Measurements from ENCODE around the gene NCAN. TPM values are rescaled to one million over a fixed set of nuclear protein-coding genes. Genes with fewer than 3 reads are reported as not detected.

Gene NCAN
- total and polyA plus RNA-seq, 11 donors = not detected

DNA sequence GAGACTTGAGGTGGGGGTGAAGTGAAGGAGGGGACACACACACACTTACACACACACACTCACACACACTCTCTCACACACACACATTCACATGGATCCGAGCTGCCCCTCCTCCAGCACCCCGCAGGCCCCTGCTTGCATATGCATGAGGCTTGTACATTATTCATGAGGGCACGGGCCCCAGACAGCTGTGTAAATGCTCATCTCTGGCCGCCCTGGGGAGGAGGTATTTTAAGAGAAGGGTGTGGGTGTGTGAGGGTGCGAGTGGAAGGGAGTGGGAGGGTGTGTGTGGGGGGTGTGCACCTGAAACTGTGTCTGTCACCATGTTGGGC lies 2.4 kb downstream of the NCAN start:
- no peak for TF ChIP-seq POLR2A (IDR thresholded peaks at IDR 0.05)
- TF ChIP-seq, protein P1, sequence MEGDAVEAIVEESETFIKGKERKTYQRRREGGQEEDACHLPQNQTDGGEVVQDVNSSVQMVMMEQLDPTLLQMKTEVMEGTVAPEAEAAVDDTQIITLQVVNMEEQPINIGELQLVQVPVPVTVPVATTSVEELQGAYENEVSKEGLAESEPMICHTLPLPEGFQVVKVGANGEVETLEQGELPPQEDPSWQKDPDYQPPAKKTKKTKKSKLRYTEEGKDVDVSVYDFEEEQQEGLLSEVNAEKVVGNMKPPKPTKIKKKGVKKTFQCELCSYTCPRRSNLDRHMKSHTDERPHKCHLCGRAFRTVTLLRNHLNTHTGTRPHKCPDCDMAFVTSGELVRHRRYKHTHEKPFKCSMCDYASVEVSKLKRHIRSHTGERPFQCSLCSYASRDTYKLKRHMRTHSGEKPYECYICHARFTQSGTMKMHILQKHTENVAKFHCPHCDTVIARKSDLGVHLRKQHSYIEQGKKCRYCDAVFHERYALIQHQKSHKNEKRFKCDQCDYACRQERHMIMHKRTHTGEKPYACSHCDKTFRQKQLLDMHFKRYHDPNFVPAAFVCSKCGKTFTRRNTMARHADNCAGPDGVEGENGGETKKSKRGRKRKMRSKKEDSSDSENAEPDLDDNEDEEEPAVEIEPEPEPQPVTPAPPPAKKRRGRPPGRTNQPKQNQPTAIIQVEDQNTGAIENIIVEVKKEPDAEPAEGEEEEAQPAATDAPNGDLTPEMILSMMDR (IDR thresholded peaks at IDR 0.05) = no peak

DNA sequence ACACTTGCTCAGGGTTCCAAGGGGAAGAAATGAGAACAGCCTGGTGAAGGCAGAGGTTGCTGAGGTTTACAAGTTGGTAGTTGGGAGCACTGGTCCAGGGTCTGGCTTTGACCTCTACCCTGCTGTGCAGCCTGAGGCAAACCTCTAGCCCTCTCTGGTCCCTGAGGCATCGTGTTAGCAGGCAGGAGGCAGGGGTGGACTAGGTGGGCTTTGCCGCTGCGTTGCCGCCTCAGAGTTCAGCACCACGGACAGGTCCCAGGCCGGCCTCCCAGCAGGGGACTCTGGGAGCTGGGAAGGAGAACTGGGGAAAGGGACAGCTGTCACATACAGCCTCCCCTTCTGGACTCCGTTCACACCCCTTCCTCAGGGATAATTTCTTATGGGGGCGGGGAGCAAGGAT lies 3.1 kb downstream of the NCAN start:
- 0 to 2% (median 1%) methylated on average over 5 to 8 of the region's 8 CpGs for WGBS, 4 donors
- Histone ChIP-seq H3K27ac (no peak overlapping the region), H3K4me1 (no peaks in the 10 kb centered on the region), H3K4me3 (no peak overlapping the region), H3K9me3 (no peaks in the 10 kb centered on the region), H3K27me3 (peaks cover 11 to 60% (median 35%) of the 10 kb centered on the region in 9 donors), H3K36me3 (no peaks in the 10 kb centered on the region)
- DNase-seq = no peak
- ATAC-seq = peak in 3 of 4 donors; percentile 61 to 84 (median 72)
- TF ChIP-seq, protein P1 (IDR thresholded peaks at IDR 0.05) = no peak
- TF ChIP-seq POLR2A (IDR thresholded peaks at IDR 0.05) = no peak
- intact Hi-C loops (cut with DNase I) = no loop called here

More for the DNA sequence above, 2.4 kb downstream of the NCAN start:
- Histone ChIP-seq H3K4me1 (no peaks in the 10 kb centered on the region), H3K27me3 (peaks cover 11 to 66% (median 38%) of the 10 kb centered on the region in 9 donors), H3K9me3 (no peaks in the 10 kb centered on the region), H3K27ac (no peak overlapping the region), H3K4me3 (no peak overlapping the region), H3K36me3 (no peaks in the 10 kb centered on the region)
- DNase-seq (no peak), ATAC-seq (no peak)
- intact Hi-C loops (cut with DNase I) = no loop called here
- 0 to 6% (median 4%) methylated on average over 5 of the region's 5 CpGs for WGBS, 4 donors

DNA sequence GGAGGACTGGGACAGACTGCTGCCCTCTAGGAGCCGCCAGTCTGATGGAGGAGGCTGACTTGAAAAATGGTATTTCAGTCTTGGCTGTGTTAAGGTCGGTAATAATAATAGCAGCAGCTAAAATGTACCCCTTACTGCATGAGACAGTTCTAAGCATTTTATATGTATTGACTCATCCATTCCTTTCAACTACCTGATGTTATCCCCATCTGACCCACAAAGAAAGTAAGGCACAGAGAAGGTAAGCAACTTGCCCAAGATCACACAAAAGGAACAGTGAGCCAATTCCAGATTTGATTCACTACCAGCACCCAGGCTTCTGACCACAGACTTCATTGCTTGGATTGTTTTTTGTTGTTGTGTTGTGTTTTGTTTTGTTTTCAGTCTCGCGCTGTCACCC lies 4.0 kb downstream of the NCAN start:
- WGBS, 4 donors = 74 to 82% (median 75%) methylated on average over 4 of the region's 4 CpGs
- peaks cover 11 to 51% (median 32%) of the 10 kb centered on the region in 9 donors for H3K27me3 ChIP-seq

DNA sequence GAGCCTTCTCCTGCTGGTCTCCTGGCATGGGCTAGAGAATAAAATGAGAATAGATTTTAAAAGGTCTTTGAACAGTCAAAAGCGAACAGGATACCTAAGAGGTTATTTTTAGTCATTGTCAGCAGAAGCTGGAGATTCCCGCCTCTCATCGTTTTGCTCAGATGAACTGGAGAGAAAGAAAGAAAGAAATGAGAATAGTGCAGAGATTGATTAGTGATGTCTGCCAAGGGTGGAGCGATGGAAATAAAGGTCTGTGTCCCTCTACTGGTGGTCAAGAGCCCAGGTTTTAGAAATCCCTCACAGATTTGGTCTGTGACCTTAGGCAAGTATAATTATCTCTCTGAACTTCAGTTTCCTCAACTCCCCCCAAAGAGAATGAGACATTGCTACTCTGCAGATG lies 5.3 kb downstream of the NCAN start:
- TF ChIP-seq, protein P1 (IDR thresholded peaks at IDR 0.05) = no peak
- no peak for TF ChIP-seq POLR2A (IDR thresholded peaks at IDR 0.05)
- H3K9me3 ChIP-seq = no peaks in the 10 kb centered on the region
- no peak overlapping the region for H3K4me3 ChIP-seq
- no peaks in the 10 kb centered on the region for H3K36me3 ChIP-seq
- intact Hi-C loops (cut with DNase I) = no loop called here
- no peaks in the 10 kb centered on the region for H3K4me1 ChIP-seq
- no peak for ATAC-seq
- 51 to 58% (median 52%) methylated on average over 4 of the region's 4 CpGs for WGBS, 4 donors
- H3K27me3 ChIP-seq = peaks cover 2 to 47% (median 21%) of the 10 kb centered on the region in 9 donors
- no peak for DNase-seq
- H3K27ac ChIP-seq = no peak overlapping the region

More for the DNA sequence above, 4.0 kb downstream of the NCAN start:
- H3K9me3 ChIP-seq = no peaks in the 10 kb centered on the region
- H3K36me3 ChIP-seq = no peaks in the 10 kb centered on the region
- no peak for DNase-seq
- ATAC-seq = no peak
- TF ChIP-seq, protein P1 (IDR thresholded peaks at IDR 0.05) = no peak
- TF ChIP-seq POLR2A (IDR thresholded peaks at IDR 0.05) = no peak
- H3K4me3 ChIP-seq = no peak overlapping the region
- intact Hi-C loops (cut with DNase I) = no loop called here
- no peak overlapping the region for H3K27ac ChIP-seq
- no peaks in the 10 kb centered on the region for H3K4me1 ChIP-seq
